Upper lobe of left lung (tissue), 4 donors: ENCODE measurements around the gene COX6B1.

Experiments
- CTCF ChIP-seq, 6 experiments: fragments of 450-650 bp in 4 of 6; fragments of 200-600 bp in 2 of 6; sonication (generic) in 2 of 6; IDR thresholded peaks; one replicate each; pipeline ENCODE4 v1.5.1; 2016 to 2019; ENCODE audit warnings: antibody characterized with exemption in 6 of 6
- EP300 ChIP-seq, 4 donors: sonication (generic); formaldehyde crosslinking; IDR thresholded peaks; one replicate each; pipeline ENCODE4 v1.5.1; 2017; ENCODE audit warnings: antibody characterized with exemption in 4 of 4, control low read depth in 2 of 4
- POLR2A ChIP-seq, 4 donors: fragments of 450-650 bp; IDR thresholded peaks; one replicate each; pipeline ENCODE4 v1.5.1; 2016 to 2017; ENCODE audit warnings: antibody characterized with exemption in 4 of 4, mild to moderate bottlenecking in 2 of 4
- POLR2AphosphoS5 ChIP-seq, 2 donors: sonication (generic); formaldehyde crosslinking; IDR thresholded peaks; one replicate each; pipeline ENCODE4 v1.5.1; 2017; ENCODE audit warnings: antibody characterized with exemption in 2 of 2

- TF ChIP-seq POLR2A (IDR thresholded peaks at IDR 0.05) (no peak), CTCF (IDR thresholded peaks at IDR 0.05) (no peak), POLR2AphosphoS5 (IDR thresholded peaks at IDR 0.05) (no peak), EP300 (IDR thresholded peaks at IDR 0.05) (no peak)
Measured at GRCh38 chr19:35618857-35619256, 29.3 kb upstream of the COX6B1 start.
